GM21529 (cell line): ENCODE measurements around the gene CHRD.
"Not testable (repeated sequence)": the region's sequence is repeated elsewhere in the genome, so short reads cannot be mapped to it uniquely, and the experiment has no call there.

Experiments used
- ATAC-seq: cut with Tn5 transposase; IDR thresholded peaks from one replicate; pipeline ENCODE4 v1.9.1; 2021; ENCODE audit not compliant: unreplicated experiment

CHRD gene

DNA sequence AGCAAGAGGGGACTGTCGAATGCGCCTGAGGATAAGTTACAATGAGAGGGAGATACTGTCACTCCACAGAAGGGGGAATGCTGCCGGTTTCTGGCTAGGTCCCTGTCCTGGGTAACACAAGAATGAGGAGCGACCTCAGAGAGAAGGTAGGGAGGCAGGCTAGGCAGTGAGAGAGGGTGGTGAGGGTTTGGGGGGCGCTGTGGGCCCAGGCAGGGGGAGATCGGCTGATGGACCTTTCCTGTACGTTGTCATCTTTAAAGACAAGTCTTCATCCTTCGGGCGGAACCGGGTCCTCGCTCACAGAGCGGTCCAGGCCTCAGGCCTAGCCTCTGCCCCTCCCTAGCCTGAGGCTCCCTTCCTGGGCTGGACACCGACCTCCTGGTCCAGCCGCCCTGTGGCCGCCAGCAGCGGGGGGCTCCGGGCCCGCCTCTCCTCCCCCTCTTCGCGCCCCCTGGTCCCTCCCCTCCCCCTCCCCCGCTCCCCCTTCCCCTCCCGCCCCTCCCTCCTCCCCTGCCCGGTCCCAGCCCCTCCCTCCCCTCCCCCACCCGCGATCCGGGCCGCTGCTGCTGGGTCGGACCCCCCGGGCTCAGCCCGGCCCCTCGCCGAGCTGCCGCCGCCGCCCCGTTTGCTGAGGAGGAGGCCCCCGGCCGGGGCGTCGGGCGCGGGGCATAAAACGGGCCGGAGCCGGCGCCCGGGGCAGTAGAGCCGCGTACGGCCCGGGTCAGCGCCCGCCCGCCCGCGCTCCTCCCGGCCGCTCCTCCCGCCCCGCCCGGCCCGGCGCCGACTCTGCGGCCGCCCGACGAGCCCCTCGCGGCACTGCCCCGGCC lies at the start of gene CHRD:
CHRD (plus strand) TSS at position 697 of the 827 bp plus-strand sequence. CDS start 265 bp downstream, outside the sequence.
- ATAC-seq, result no peak

DNA sequence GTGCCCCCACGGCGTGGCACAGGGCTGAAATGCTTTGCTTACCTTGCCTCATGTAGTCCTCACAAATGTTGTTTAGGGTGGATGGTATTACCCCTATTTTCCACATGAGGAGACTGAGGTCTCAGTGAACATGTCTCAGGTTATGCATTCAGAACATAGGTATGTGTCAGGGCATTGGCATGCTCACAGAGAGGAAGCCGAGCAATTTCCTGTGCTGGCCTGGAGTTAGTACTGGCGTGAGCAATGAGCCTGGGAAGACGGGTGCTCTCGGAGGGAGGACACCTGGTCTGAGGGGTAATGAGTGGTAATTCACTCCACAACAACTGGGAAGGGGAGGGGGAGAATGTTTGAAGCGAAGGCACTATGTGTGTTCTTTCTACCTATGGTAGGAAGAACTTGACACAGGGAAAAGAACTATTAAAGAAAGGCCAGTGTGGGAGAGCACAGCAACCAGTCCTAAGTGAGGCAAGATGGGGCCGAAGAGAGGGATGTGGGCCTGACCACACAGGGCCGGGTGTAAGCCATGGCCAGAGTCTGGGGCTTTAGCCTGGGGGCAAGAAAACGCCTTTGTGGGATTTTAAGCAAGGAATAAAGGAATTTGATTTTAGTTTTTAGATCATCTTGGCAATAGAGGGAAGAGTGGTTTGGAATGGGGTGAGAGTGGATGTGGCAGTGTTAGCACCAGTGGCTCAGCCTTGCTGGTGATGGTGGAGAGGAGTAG lies 47.3 kb upstream of the CHRD start:
- ATAC-seq, result no peak

DNA sequence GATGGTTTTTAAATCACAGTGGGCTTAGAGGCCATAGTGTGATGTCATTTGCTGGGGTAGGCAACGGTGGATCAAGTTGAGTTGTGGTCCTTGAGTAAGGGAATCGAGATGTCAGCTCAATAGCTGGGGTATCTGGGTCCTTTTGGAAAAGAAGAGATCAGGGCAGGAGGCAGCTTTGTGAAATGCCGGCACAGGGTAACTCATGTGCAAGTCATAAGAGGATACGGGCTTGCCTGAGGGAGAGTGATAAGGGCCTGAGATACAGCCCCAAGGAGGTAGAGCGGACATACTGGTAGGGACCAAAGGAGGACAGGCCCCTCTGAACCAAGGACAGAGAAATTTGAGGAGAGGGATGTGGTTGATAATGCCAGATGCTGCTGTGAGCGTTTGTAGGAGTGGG lies 46.7 kb upstream of the CHRD start:
- ATAC-seq, result no peak

DNA sequence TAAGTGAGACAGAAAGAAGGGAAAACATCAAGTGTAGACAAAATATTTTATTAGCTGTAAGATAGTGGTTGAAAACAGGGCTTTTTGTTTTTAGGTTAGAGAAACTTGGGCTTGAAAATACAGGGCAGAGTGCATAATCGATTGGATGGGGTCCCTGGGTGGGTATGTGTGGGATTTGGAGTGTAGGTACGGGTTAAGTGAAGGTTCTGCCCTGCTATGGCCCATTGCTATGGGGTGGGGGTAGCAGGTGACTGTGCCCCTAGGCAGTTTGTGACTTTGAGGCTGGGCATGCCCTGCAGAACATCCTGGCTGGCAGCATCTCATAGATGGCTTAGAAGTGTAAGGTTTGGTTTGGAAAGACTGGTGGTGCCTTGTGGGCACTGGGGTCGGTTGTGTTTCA lies 46.2 kb upstream of the CHRD start:
- ATAC-seq, result no peak

DNA sequence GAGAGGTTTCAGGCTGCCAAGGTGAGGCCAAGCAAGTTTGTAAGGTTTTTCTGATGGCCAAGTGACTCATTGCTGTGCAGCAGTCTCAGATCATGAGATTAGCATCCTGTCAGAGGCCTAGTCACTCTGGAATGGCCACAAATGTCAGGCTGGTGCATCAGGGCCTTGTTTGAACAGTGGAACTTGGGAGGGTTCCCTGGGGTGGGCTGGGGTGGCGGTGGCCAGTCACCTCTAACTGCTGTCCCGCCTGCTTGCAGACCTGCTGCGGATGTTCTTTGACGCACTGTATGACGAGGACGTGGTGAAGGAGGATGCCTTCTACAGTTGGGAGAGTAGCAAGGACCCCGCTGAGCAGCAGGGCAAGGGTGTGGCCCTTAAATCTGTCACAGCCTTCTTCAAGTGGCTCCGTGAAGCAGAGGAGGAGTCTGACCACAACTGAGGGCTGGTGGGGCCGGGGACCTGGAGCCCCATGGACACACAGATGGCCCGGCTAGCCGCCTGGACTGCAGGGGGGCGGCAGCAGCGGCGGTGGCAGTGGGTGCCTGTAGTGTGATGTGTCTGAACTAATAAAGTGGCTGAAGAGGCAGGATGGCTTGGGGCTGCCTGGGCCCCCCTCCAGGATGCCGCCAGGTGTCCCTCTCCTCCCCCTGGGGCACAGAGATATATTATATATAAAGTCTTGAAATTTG lies 45.2 kb upstream of the CHRD start:
- ATAC-seq, result no peak

DNA sequence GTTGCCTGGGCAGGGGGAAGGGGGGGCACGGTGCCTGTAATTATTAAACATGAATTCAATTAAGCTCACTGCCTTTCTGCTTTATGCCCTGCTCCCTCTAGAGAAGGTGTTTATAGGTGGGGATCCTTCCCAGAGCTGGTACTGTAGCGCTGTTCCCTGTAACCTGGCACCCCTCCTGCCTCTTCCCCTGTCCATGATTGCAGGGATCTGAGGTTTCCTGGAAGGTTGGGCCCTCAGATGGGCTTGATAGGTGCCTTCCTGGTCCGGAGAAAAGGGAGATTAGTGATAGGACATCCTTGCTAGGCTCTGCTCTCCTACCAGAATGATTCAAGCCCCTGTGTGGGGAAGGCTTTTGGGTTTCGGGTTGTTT lies 44.6 kb upstream of the CHRD start:
- no peak for ATAC-seq

DNA sequence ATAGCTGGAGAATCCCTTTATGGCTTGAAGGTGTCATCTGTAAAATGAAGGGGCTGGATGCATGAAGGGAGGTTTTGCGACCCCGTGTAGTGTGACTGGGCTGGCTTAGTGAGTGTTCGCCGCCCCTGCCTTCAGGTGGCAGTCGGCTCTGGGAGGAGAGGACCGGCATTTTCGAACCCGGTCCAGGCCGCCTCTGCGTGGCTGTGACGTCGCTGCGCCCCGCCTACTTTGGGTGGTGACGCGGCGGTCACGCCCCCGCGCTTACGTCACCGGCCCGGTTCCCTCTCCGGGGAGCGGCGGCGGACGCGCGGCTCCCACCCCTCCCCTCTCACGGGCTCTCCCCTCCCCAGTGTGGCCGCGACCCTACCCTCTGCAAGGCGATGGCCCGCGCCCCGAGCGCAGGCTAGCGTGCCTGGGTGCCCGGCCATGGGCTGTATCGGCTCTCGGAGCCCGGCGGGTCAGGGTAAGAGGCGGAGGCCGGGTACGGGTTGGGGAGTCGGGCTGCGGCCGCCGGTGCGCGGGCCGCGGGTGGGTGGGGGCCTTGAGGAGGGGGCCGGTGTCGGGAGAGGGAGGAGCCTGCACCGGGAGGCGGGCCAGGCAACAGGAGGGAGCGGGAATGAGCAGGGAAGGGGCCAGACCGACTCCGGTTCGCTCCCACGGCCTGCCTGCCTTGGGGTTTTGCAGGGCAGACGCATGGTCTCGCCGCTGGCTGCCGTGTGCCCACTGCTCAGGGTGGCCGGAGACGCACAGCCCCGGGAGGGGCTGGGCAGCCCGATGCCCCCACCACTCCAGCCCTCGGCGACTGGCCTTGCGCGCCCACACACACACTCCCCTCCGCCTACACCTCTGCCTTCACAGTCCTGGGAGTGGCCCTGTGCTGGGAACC lies 44.0 kb upstream of the CHRD start:
- peak; percentile 74 for ATAC-seq

DNA sequence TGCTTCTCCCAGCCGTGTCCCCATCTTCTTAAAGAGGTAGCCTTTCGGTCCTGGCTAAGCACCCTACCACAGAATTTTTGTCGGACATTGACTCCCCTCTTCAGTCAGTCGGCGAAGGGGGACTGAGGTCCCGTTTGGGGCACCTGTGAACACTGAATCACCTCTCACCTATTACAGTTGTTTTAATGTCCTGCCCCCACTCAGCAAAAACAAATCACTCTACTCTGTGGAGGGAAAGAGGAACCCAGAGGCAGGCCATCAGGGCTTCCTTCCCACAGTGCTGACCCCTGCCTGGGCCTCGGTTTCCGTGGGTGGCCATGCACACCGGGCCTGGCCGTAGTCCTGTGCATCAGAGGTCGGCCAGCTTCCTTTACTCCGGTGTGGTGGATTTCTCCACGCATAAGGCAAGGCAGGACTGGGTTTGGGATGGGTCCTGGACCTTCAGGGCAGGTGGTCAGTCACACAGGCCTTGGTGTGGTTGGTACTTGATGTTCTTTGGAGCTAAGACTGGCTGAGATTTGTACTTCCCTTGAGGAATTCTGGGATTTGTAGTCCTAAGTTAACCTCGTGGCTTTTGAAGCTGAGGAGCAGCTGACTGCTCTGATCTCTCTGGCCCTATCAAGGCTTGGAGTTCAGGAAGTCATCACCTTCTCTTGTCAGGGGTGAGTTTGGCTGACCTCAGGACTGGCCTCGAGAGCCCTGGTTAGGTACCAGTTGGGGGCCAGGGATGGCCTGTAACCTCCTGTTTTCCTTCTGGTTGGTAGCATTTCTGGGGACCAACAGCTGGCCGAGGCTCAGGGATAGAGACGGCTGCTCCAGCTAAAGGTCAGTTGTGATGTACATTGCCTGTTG lies 43.1 kb upstream of the CHRD start:
- no peak for ATAC-seq

DNA sequence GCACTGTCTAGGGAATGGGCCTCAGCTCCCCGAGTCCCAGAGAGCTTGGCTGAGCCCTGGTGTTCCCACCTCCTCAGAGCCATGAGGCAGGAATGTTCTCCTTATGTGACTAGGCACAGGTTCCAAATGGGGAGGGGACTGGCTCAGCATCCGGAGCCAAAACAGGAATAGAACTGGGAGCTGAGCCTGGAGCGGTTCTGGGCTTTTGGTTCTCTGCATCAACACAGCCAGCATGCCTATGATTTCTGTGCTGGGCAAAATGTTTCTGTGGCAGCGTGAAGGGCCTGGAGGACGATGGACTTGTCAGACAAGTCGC lies 42.5 kb upstream of the CHRD start, which contains the start of gene FAM131A:
FAM131A (plus strand) TSS at position 202 of the 316 bp plus-strand sequence; CDS start at position 233, 31 bp downstream.
- no peak for ATAC-seq

DNA sequence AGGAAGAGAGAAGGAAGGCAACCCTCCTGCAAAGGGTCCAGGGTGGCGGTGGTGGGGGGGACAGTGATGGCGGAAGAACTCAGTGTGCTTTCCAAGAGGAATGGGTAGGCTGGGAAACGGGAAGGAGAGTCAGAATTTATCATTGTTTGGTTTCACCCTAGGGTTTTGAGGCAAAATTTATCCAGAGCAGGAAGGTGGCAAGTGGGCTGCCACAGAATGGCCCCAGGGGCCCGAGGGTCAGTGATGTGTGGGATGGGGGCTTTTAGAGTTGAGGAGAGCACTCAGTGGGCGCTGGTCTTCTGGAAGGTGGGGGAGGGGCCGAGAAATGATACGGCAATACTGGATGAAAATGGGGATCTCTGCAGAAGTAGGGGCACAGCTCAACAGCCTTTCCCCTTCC lies 41.9 kb upstream of the CHRD start:
- ATAC-seq, result no peak

DNA sequence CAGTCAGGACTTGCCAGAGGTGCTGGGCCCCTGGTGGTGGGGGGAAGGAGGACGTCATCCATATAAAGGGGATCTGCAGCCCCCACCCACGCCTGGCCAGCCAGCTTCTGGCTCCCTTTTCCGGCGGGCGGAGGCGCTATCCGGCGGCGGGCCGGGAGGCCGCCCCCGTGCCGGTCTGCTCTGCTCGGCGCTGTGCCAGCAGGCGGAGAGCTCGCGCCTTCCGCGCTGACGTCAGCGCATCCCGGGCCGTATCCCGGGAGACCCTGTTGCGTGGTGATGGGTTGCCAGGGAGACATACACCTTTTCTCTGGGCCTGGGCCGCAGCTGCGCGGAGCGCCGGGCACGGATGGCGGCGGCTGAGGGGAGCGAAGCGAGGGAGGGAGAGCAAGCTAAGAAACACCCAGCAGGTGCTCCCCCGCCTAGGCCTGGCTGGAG lies 41.3 kb upstream of the CHRD start:
- ATAC-seq, result no peak

DNA sequence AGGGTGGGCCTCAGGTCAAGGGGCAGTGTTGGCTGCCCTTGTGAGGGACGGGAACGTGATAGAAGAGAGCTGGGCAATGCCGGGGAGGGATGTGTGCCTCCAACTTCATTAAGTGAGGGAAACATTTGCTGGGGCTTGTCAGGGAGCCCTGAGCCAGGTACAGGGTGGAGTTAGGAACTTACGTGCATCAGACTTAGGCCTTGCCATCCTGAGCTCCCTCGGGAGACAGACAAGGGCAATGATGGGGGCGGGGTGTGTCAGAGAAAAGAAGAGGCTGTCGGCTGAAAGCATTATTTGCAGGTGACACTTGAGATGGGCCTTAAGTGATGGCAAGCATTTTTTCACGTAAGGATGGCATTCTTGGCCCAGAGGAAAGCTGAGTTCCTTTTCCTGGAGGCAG lies 40.9 kb upstream of the CHRD start:
- ATAC-seq, result no peak

DNA sequence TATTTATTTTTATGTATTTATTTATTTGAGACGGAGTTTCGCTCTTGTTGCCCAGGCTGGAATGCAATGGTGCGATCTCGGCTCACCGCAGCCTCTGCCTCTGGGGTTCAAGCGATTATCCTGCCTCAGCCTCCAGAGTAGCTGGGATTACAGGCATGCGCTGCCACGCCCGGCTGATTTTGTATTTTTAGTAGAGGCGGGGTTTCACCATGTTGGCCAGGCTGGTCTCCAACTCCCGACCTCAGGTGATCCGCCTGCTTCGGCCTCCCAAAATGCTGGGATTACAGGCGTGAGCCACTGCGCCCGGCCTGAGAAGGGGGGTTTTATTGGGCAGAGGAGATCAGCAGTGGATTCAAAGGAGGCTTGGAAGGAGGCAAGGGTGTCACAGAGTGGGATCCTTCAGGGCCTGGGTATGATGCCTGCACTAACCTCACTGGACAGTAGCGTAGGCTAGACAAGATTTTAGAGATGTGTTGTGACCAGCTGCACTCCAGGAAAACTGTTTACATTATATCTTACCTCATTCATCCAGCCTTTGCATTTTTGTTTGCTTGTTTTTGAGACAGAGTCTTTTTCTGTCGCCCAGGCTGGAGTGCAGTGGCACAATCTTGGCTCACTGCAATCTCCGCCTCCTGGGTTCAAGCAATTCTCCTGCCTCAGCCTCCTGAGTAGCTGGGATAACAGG lies 40.3 kb upstream of the CHRD start:
- not testable (repeated sequence) for ATAC-seq

DNA sequence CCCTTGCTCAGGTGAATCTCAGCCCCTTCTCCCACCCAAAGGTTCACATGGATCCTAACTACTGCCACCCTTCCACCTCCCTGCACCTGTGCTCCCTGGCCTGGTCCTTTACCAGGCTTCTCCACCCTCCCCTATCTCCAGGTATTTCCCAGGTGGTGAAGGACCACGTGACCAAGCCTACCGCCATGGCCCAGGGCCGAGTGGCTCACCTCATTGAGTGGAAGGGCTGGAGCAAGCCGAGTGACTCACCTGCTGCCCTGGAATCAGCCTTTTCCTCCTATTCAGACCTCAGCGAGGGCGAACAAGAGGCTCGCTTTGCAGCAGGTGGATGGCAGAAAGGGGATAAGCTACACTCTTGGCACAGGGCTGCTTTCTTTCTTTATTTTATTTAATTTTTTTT lies 37.9 kb upstream of the CHRD start:
- no peak for ATAC-seq

DNA sequence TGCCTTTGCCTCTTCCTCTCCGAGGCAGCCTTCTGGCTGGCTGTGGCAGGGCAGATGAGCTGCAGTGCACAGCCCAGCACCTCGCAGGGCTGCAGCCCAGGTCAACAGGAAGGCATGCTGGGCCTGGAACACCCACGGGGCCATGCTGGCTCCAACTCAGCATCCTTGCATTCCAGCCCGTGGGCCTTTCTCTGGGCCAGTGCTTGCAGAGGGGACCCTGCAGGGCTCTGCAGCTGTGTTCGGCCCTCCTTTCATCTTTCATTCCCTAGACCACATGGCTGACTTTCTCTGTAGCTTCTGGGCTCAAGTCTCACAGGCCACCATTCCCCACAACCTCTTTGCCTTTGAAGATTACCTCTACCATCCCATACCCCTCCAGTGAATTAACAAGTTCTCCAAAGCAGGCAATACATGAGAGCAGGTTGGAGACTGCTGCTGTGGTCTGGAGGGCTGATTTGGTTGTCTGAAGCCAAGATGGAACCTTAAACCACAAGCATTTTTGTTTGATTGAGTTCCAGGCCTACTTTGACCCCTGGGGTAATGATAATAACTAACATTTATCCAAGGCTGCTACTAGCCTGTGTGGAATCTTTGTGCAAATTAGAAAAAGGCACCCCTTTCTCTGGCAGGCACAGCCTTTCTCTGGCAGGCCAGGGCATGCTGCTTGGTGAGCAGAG lies 36.5 kb upstream of the CHRD start:
- ATAC-seq, result no peak

DNA sequence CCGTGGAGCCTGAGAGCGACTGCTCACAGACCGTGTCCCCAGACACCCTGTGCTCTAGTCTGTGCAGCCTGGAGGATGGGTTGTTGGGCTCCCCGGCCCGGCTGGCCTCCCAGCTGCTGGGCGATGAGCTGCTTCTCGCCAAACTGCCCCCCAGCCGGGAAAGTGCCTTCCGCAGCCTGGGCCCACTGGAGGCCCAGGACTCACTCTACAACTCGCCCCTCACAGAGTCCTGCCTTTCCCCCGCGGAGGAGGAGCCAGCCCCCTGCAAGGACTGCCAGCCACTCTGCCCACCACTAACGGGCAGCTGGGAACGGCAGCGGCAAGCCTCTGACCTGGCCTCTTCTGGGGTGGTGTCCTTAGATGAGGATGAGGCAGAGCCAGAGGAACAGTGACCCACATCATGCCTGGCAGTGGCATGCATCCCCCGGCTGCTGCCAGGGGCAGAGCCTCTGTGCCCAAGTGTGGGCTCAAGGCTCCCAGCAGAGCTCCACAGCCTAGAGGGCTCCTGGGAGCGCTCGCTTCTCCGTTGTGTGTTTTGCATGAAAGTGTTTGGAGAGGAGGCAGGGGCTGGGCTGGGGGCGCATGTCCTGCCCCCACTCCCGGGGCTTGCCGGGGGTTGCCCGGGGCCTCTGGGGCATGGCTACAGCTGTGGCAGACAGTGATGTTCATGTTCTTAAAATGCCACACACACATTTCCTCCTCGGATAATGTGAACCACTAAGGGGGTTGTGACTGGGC lies 35.1 kb upstream of the CHRD start:
- ATAC-seq, result no peak

DNA sequence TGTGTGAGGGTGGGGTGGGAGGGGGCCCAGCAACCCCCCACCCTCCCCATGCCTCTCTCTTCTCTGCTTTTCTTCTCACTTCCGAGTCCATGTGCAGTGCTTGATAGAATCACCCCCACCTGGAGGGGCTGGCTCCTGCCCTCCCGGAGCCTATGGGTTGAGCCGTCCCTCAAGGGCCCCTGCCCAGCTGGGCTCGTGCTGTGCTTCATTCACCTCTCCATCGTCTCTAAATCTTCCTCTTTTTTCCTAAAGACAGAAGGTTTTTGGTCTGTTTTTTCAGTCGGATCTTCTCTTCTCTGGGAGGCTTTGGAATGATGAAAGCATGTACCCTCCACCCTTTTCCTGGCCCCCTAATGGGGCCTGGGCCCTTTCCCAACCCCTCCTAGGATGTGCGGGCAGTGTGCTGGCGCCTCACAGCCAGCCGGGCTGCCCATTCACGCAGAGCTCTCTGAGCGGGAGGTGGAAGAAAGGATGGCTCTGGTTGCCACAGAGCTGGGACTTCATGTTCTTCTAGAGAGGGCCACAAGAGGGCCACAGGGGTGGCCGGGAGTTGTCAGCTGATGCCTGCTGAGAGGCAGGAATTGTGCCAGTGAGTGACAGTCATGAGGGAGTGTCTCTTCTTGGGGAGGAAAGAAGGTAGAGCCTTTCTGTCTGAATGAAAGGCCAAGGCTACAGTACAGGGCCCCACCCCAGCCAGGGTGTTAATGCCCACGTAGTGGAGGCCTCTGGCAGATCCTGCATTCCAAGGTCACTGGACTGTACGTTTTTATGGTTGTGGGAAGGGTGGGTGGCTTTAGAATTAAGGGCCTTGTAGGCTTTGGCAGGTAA lies 34.3 kb upstream of the CHRD start:
- no peak for ATAC-seq
